ENCODE data around the gene GLRX5.

GLRX5 gene

DNA sequence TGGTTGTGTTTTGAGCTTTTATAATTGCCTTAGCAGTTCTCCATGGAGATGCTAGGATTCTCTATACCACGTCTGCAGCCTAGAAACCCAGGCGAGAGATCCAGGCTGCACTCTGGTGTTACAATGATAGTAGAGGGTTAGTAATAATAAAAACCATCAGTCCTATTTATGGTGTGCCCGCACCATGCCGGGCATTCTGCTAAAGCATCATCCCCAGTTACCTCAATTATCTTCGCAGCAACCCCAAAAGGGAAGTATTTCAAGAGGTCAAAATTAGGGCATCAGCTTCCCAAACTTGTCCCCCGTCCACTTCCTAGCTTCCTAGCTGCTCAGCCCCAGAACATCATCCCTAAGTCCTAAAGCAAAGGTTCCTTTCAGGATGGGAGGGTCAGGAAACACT is 21.6 kb upstream of the GLRX5 start:
- Histone ChIP-seq H3K27me3 (ENCODE audit: low read depth, low read length) (no peaks in the 10 kb centered on the region), H3K27ac (ENCODE audit: low read length) (no peak overlapping the region), H2AFZ (ENCODE audit: low read depth, low read length) (no peak overlapping the region), H3K79me2 (ENCODE audit: low read length) (peaks cover 70% of the 10 kb centered on the region), H4K20me1 (ENCODE audit: insufficient read depth, low read length) (peaks cover 45% of the 10 kb centered on the region), H3K9me3 (ENCODE audit: insufficient read depth, low read length) (no peaks in the 10 kb centered on the region), H3K4me1 (ENCODE audit: low read length) (peaks cover 31% of the 10 kb centered on the region), H3K4me3 (ENCODE audit: low read length) (no peak overlapping the region), H3K36me3 (replicated peaks; ENCODE audit: low read depth, low read length) (peaks cover 19% of the 10 kb centered on the region), H3K9ac (ENCODE audit: low read length) (no peak overlapping the region), H3K4me2 (ENCODE audit: low read length) (no peak overlapping the region)
- TF ChIP-seq, protein P1, sequence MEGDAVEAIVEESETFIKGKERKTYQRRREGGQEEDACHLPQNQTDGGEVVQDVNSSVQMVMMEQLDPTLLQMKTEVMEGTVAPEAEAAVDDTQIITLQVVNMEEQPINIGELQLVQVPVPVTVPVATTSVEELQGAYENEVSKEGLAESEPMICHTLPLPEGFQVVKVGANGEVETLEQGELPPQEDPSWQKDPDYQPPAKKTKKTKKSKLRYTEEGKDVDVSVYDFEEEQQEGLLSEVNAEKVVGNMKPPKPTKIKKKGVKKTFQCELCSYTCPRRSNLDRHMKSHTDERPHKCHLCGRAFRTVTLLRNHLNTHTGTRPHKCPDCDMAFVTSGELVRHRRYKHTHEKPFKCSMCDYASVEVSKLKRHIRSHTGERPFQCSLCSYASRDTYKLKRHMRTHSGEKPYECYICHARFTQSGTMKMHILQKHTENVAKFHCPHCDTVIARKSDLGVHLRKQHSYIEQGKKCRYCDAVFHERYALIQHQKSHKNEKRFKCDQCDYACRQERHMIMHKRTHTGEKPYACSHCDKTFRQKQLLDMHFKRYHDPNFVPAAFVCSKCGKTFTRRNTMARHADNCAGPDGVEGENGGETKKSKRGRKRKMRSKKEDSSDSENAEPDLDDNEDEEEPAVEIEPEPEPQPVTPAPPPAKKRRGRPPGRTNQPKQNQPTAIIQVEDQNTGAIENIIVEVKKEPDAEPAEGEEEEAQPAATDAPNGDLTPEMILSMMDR (IDR thresholded peaks at IDR 0.05; ENCODE audit: low read depth, low read length): no peak
- no peak for TF ChIP-seq EZH2phosphoT487 (IDR thresholded peaks at IDR 0.05; ENCODE audit: low read depth)

DNA sequence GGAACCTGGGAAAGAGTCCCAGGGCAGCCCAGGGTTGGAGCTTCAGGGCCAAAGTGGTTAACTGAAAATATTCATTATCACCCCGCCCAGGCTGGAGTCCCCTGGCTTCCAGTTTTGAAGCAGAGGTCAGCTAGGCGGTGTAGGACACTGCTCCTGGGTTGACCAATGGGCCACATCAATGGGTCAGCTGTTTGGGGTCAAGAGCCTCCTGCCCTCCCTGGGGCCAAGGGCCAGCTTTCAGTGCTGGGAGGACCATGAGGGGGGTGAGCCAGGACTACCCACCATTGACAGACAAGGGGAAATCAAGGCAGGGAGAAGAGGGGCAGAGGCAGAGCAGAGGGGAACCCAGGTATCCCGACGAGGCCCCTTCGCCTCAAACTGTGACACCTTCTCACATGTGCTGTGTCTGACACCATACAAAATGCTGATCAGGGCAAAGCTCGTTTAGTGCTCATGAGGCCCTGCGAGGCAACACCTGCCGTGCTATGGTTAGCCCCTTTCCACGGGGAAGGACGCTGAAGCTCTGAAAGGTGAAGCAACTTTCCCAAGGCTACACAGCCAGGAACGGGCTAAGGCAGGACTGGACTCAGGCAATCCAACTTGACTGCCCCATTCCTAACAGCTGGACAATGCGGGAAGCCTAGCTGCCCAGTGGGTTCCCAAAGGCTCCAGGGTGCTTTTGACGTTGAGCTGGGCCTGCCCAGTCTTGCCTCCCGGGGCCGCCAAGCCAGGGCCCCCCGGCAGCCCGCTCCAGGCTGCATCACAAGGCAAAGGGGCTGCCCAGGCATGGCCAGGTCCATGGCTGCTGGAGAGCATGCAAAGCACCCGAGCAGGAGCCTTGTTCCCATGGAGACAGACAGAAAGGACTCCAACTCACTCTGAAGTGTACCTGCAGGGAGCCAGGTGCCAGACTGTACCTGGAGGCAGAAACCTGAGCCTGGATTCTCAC is 20.4 kb upstream of the GLRX5 start:
- no peaks in the 10 kb centered on the region for H3K27me3 ChIP-seq (ENCODE audit: low read depth, low read length)
- H3K36me3 ChIP-seq (replicated peaks; ENCODE audit: low read depth, low read length): peaks cover 16% of the 10 kb centered on the region
- peak overlapping the region; percentile 87 for H3K9ac ChIP-seq (ENCODE audit: low read length)
- H3K4me3 ChIP-seq (ENCODE audit: low read length): peak overlapping the region; percentile 81
- H3K4me1 ChIP-seq (ENCODE audit: low read length): peaks cover 42% of the 10 kb centered on the region
- H3K9me3 ChIP-seq (ENCODE audit: insufficient read depth, low read length): no peaks in the 10 kb centered on the region
- TF ChIP-seq EZH2phosphoT487 (IDR thresholded peaks at IDR 0.05; ENCODE audit: low read depth): no peak
- TF ChIP-seq, protein P1 (IDR thresholded peaks at IDR 0.05; ENCODE audit: low read depth, low read length): no peak
- peak overlapping the region; percentile 88 for H3K4me2 ChIP-seq (ENCODE audit: low read length)
- H3K27ac ChIP-seq (ENCODE audit: low read length): no peak overlapping the region
- H3K79me2 ChIP-seq (ENCODE audit: low read length): peaks cover 58% of the 10 kb centered on the region
- no peak overlapping the region for H2AFZ ChIP-seq (ENCODE audit: low read depth, low read length)
- H4K20me1 ChIP-seq (ENCODE audit: insufficient read depth, low read length): peaks cover 34% of the 10 kb centered on the region

DNA sequence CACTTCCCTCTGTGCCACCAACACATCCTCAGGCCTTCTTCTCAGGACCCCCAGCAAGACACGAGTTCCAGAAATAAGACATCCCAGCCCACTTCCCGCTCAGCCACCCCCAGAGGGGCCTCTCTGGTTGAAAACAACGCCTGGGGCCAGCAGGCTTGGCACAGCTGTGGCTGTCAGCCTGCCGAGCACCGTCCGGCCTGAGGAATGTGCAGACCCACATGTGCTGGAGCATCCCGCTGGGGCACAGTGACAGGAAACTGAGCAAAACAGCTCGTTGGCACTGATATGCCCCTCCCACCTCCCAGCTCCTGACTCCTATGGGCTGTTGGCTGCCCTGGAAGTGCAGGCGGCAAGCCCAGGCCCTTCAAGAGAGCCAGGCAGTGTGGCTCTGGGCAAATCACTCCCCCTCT is 19.8 kb upstream of the GLRX5 start:
- no peak for TF ChIP-seq EZH2phosphoT487 (IDR thresholded peaks at IDR 0.05; ENCODE audit: low read depth)
- TF ChIP-seq, protein P1 (IDR thresholded peaks at IDR 0.05; ENCODE audit: low read depth, low read length): no peak
- peak overlapping the region; percentile 87 for H3K9ac ChIP-seq (ENCODE audit: low read length)
- peaks cover 48% of the 10 kb centered on the region for H3K4me1 ChIP-seq (ENCODE audit: low read length)
- H2AFZ ChIP-seq (ENCODE audit: low read depth, low read length): no peak overlapping the region
- peaks cover 9% of the 10 kb centered on the region for H3K36me3 ChIP-seq (replicated peaks; ENCODE audit: low read depth, low read length)
- no peaks in the 10 kb centered on the region for H3K9me3 ChIP-seq (ENCODE audit: insufficient read depth, low read length)
- peaks cover 27% of the 10 kb centered on the region for H4K20me1 ChIP-seq (ENCODE audit: insufficient read depth, low read length)
- peak overlapping the region; percentile 88 for H3K4me2 ChIP-seq (ENCODE audit: low read length)
- H3K27me3 ChIP-seq (ENCODE audit: low read depth, low read length): no peaks in the 10 kb centered on the region
- peaks cover 52% of the 10 kb centered on the region for H3K79me2 ChIP-seq (ENCODE audit: low read length)
- peak overlapping the region; percentile 81 for H3K4me3 ChIP-seq (ENCODE audit: low read length)
- H3K27ac ChIP-seq (ENCODE audit: low read length): peak overlapping the region; percentile 83
